Naive thymus-derived CD4-positive, alpha-beta T cell (primary cell): ENCODE data around the gene COL19A1. TPM values are rescaled to one million over a fixed set of nuclear protein-coding genes. Genes with fewer than 3 reads are reported as not detected.

Experiments used
- ATAC-seq: fragments of 150-1000 bp; cut with Tn5 transposase; 2 replicates; pipeline ENCODE4 v1.10.0; 2021; ENCODE audit warnings: mild to moderate bottlenecking, moderate library complexity
- CTCF ChIA-PET: fragments of 350-600 bp; sonication (Branson Sonifier 250); formaldehyde crosslinking; loops from one replicate; lab custom pipeline; 2021; ENCODE audit warnings: antibody characterized with exemption; lab: Charles Lee
- POLR2A ChIA-PET: fragments of 350-600 bp; sonication (Branson Sonifier 250); formaldehyde crosslinking; loops from one replicate; lab custom pipeline; 2021; ENCODE audit warnings: antibody characterized with exemption, inconsistent platforms; lab: Charles Lee
- DNase-seq, 9 donors: peaks; one replicate each; pipeline versions ENCODE4 v3.0.0 to v3.0.0-alpha.2; 2020 to 2022; ENCODE audit warnings: mixed read lengths in 1 of 9
- H3K27ac ChIP-seq: one replicate; pipeline ENCODE4 v1.7.0; 2013; ENCODE audit warnings: mild to moderate bottlenecking, low read depth, low read length, moderate library complexity
- H3K27me3 ChIP-seq, 2 donors: one replicate each; pipeline ENCODE4 v1.7.0; 2013; ENCODE audit warnings: low read length in 2 of 2, mild to moderate bottlenecking in 2 of 2, moderate library complexity in 2 of 2; ENCODE audit not compliant: control insufficient read depth in 2 of 2, insufficient read depth in 2 of 2
- H3K36me3 ChIP-seq, 3 experiments: 1 replicate in 2 of 3; 2 replicates in 1 of 3; pipeline ENCODE4 v1.7.0; 2013; ENCODE audit warnings: low read length in 3 of 3, mild to moderate bottlenecking in 3 of 3, moderate library complexity in 1 of 3; ENCODE audit not compliant: insufficient read depth in 3 of 3, control insufficient read depth in 2 of 3
- H3K4me1 ChIP-seq, 2 donors: one replicate each; pipeline ENCODE4 v1.7.0; 2013; ENCODE audit warnings: low read length in 2 of 2, mild to moderate bottlenecking in 2 of 2, moderate library complexity in 1 of 2; ENCODE audit not compliant: control insufficient read depth in 2 of 2, insufficient read depth in 2 of 2
- H3K4me3 ChIP-seq: 2 replicates; pipeline ENCODE4 v1.7.0; 2013; ENCODE audit warnings: mild to moderate bottlenecking, low read length
- H3K9me3 ChIP-seq, 3 experiments: 1 replicate in 2 of 3; 2 replicates in 1 of 3; pipeline ENCODE4 v1.7.0; 2013; ENCODE audit warnings: low read length in 3 of 3; ENCODE audit not compliant: control insufficient read depth in 2 of 3
- H3K27ac Mint-ChIP-seq, 9 donors: one replicate each; pipeline ENCODE4 v1.8.0; 2020 to 2022; ENCODE audit warnings: mixed read lengths in 9 of 9, mild to moderate bottlenecking in 8 of 9, moderate library complexity in 5 of 9, inconsistent platforms in 2 of 9
- H3K27me3 Mint-ChIP-seq, 5 donors: one replicate each; pipeline ENCODE4 v1.8.0; 2021 to 2022; ENCODE audit warnings: mixed read lengths in 5 of 5, mild to moderate bottlenecking in 1 of 5
- H3K36me3 Mint-ChIP-seq, 5 donors: one replicate each; pipeline ENCODE4 v1.8.0; 2020 to 2022; ENCODE audit warnings: mixed read lengths in 5 of 5, mild to moderate bottlenecking in 3 of 5, inconsistent platforms in 1 of 5
- H3K4me1 Mint-ChIP-seq, 7 donors: one replicate each; pipeline ENCODE4 v1.8.0; 2020 to 2022; ENCODE audit warnings: mixed read lengths in 7 of 7, mild to moderate bottlenecking in 3 of 7, inconsistent platforms in 1 of 7
- H3K4me3 Mint-ChIP-seq, 10 donors: one replicate each; pipeline ENCODE4 v1.8.0; 2020 to 2022; ENCODE audit warnings: mild to moderate bottlenecking in 10 of 10, mixed read lengths in 10 of 10, moderate library complexity in 6 of 10, inconsistent platforms in 2 of 10
- H3K9me3 Mint-ChIP-seq, 11 donors: one replicate each; pipeline ENCODE4 v1.8.0; 2020 to 2022; ENCODE audit warnings: mixed read lengths in 11 of 11, mild to moderate bottlenecking in 4 of 11, inconsistent platforms in 1 of 11, moderate library complexity in 1 of 11
- intact Hi-C, 2 donors: fragments of 100-400 bp; cut with micrococcal nuclease; formaldehyde crosslinking; loops; one replicate each; pipeline ENCODE4 v1.15.1; 2023
- polyA plus RNA-seq, 2 donors: library from polyadenylated mRNA; unstranded; fragments of 300-500 nt; fragmentation: Illumina TruSeq; gene quantifications; one replicate each; pipeline ENCODE4 v1.2.3, GENCODE V29; 2021
- total RNA-seq, 6 experiments: library from RNA in 5 of 6; stranded (reverse) in 5 of 6; gene quantifications; 1 replicate in 5 of 6; 2 replicates in 1 of 6; pipeline ENCODE4 v1.2.3 and lab custom pipeline; 2021 to 2026

COL19A1 gene
- total and polyA plus RNA-seq, 7 experiments from 2014 or later, result 0.02 to 1.3 (median 0.32) TPM; not detected in 2

DNA sequence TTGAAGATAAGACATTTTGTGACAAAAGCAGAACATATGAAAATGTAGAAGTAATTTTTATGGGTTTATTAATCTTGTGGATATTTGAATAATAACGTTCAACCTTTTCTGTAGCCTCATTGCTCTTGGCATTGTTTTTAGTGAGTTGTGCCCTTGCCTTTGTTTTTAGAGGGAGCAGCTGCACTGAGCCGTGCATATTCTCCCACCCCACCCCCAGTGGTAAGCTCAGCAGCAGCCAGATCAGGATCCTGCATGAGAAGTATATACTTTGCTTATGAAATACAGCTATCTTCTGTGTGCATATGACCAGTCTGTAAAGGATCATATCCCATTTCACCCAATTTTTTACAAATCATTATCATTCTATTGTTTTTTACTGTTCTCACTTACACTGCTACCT lies 252.3 kb downstream of the COL19A1 start:
- Mint-ChIP-seq H3K27me3 (peaks cover 6 to 16% (median 9%) of the 10 kb centered on the region in 5 donors), H3K4me3 (no peak overlapping the region), H3K9me3 (peaks cover 0 to under 1% (median 0%) of the 10 kb centered on the region in 11 donors), H3K36me3 (no peaks in the 10 kb centered on the region), H3K4me1 (no peaks in the 10 kb centered on the region), H3K27ac (no peak overlapping the region)
- ATAC-seq, result no peak
- no peak overlapping the region for H3K27ac ChIP-seq
- H3K9me3 ChIP-seq, result no peaks in the 10 kb centered on the region
- H3K27me3 ChIP-seq, result no peaks in the 10 kb centered on the region
- intact Hi-C loops, result no loop called here
- DNase-seq, result no peak
- H3K36me3 ChIP-seq, result no peaks in the 10 kb centered on the region
- no peak overlapping the region for H3K4me3 ChIP-seq
- POLR2A ChIA-PET, result no interaction called here
- H3K4me1 ChIP-seq, result no peaks in the 10 kb centered on the region
- CTCF ChIA-PET, result no interaction called here

DNA sequence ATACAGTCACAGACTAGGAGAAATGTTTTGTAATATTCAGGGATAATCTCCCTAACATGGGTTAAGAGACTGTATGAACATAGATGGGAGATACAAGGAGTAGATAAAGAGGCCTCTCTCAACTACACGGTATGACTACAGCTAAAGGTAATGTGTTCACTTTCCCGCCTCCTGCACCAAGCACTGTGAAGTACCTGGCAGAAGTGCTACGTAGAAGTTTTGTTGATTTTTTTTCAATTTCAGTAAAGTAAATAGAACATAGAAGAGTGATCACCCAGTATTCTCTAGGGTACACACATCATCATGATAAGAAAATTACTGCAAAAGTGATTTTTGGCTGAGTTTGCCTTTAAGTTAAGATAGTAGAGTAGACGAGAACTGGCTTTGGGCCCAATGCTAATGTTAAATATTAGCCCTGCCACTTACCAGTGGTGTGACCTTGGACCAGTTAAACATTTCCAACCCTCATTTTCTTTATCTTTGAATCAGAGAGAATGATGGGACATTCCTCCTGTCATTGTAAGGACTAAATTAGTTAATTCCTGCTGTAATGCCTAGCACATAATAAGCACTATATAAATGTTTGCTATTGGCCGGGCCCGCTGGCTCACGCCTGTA lies 253.0 kb downstream of the COL19A1 start:
- DNase-seq (no peak), ATAC-seq (no peak)
- Histone ChIP-seq H3K27ac (no peak overlapping the region), H3K36me3 (no peaks in the 10 kb centered on the region), H3K4me3 (no peak overlapping the region), H3K9me3 (no peaks in the 10 kb centered on the region), H3K27me3 (no peaks in the 10 kb centered on the region), H3K4me1 (no peaks in the 10 kb centered on the region)
- Mint-ChIP-seq H3K27ac (no peak overlapping the region), H3K4me3 (no peak overlapping the region), H3K36me3 (no peaks in the 10 kb centered on the region), H3K9me3 (peaks cover 0 to 1% (median 0%) of the 10 kb centered on the region in 11 donors), H3K27me3 (peaks cover 6 to 15% (median 9%) of the 10 kb centered on the region in 5 donors), H3K4me1 (no peaks in the 10 kb centered on the region)
- intact Hi-C loops, result no loop called here
- CTCF ChIA-PET, result no interaction called here
- POLR2A ChIA-PET, result no interaction called here

DNA sequence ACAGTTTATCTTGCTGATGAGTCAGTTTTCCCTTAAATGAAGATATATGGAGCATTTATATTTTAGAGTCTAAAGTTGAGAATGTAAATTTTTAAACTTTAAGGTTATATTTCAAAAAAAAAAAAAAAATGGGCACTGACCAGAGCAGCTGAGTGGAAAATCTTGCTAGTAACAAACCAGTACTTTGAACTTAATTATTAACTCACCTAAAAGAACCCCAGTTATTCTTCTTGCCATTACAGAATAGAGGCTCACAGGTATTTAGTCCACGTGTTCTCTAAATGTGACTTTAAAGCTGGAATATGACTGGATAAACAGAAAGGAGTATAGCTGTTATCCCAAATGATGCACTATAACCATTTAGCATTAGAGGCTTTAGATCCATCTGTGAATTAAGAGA lies 258.1 kb downstream of the COL19A1 start:
- Mint-ChIP-seq H3K27me3 (peaks cover 2 to 18% (median 8%) of the 10 kb centered on the region in 5 donors), H3K9me3 (peaks cover 0 to 1% (median 0%) of the 10 kb centered on the region in 11 donors), H3K4me3 (no peak overlapping the region), H3K27ac (no peak overlapping the region), H3K4me1 (no peaks in the 10 kb centered on the region), H3K36me3 (no peaks in the 10 kb centered on the region)
- POLR2A ChIA-PET, result no interaction called here
- ATAC-seq, result no peak
- Histone ChIP-seq H3K27ac (no peak overlapping the region), H3K27me3 (no peaks in the 10 kb centered on the region), H3K4me3 (no peak overlapping the region), H3K36me3 (no peaks in the 10 kb centered on the region), H3K9me3 (no peaks in the 10 kb centered on the region), H3K4me1 (no peaks in the 10 kb centered on the region)
- CTCF ChIA-PET, result no interaction called here
- intact Hi-C loops, result no loop called here
- DNase-seq, result no peak

DNA sequence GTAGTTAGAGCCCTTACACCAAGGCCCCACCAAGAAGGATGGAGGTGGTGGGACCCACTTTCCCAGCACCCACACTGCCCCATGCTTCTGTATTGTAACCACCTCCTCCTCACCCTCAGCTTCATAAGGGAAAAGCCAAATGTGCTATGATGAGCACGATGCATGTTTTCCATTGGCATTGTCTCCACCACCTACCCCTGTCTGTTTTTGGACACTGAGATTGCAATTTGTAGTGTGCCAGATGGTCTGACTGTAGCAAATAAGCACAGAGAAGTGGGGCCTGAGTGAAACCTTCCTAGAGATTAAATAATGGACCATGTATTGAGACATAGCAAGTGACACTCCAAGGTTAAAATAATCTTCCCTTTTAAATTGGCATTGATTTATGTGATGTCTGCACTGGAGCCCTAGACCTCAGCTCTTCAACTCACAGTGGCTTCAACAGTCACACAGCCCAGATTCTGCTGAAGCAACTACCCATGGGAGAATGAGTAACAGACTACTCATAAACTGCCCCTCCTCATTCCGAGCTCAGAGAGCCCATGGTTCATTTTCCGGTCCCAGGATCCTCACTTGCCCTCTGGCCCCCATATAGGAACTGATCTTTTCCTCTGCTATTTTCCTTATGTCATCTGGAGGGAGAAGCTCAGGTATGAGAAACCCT lies 258.7 kb downstream of the COL19A1 start:
- no peaks in the 10 kb centered on the region for H3K4me1 Mint-ChIP-seq
- H3K9me3 ChIP-seq, result no peaks in the 10 kb centered on the region

DNA sequence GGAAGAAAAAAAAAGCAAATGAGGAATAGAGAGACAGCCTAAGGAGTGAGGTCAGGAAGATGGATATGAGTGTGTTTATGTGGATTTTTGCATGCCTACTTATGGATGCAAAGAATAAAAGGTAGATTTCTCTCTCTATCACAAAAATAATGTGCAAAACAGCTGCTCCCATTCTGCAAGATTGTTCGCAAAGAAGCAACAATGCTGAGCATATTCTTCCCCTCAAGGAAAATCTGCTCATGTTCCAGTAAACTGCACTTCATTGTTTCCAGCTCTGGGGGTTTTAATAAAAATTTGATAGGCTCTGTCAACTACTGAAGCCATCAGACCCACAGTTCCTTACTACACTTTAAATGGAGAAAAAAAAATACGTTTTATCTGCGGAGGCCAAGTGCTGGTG lies 259.2 kb downstream of the COL19A1 start:
- no peaks in the 10 kb centered on the region for H3K9me3 ChIP-seq
- H3K4me1 Mint-ChIP-seq, result no peaks in the 10 kb centered on the region
- H3K27me3 Mint-ChIP-seq, result peaks cover 0 to 18% (median 11%) of the 10 kb centered on the region in 5 donors
- no peak overlapping the region for H3K27ac ChIP-seq
- no peaks in the 10 kb centered on the region for H3K36me3 ChIP-seq
- no peaks in the 10 kb centered on the region for H3K36me3 Mint-ChIP-seq
- H3K9me3 Mint-ChIP-seq, result peaks cover 0 to 1% (median 0%) of the 10 kb centered on the region in 11 donors
- CTCF ChIA-PET, result no interaction called here
- H3K27me3 ChIP-seq, result no peaks in the 10 kb centered on the region
- ATAC-seq (no peak), DNase-seq (no peak)
- POLR2A ChIA-PET, result no interaction called here
- intact Hi-C loops, result no loop called here
- no peak overlapping the region for H3K27ac Mint-ChIP-seq
- no peaks in the 10 kb centered on the region for H3K4me1 ChIP-seq
- no peak overlapping the region for H3K4me3 Mint-ChIP-seq
- no peak overlapping the region for H3K4me3 ChIP-seq

More for the DNA sequence above, 258.7 kb downstream of the COL19A1 start:
- no peaks in the 10 kb centered on the region for H3K36me3 ChIP-seq
- ATAC-seq (no peak), DNase-seq (no peak)
- no peak overlapping the region for H3K27ac Mint-ChIP-seq
- H3K4me3 ChIP-seq, result no peak overlapping the region
- H3K27me3 ChIP-seq, result no peaks in the 10 kb centered on the region
- ChIA-PET CTCF (no interaction called here), POLR2A (no interaction called here)
- no peak overlapping the region for H3K27ac ChIP-seq
- no peak overlapping the region for H3K4me3 Mint-ChIP-seq
- intact Hi-C loops, result no loop called here
- peaks cover 0 to 1% (median 0%) of the 10 kb centered on the region in 11 donors for H3K9me3 Mint-ChIP-seq
- H3K36me3 Mint-ChIP-seq, result no peaks in the 10 kb centered on the region
- peaks cover 2 to 23% (median 9%) of the 10 kb centered on the region in 5 donors for H3K27me3 Mint-ChIP-seq
- H3K4me1 ChIP-seq, result no peaks in the 10 kb centered on the region

DNA sequence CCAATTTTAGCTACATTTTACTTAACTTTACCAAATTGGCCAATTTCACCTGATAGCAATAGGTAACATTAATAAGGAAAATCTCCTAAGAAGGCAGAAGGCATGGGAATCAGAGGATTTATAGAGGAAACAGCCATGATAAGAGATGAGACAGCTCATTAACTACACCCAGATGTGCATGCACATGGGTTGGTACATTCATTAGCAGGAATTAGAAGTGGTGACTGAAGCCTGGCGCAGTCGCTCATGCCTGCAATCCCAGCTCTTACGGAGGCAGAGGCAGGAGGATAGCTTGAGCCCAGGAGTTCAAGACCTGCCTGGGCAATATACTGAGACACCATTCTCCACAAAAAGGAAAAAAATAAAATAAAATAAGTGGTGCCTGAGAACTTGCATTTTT lies 263.0 kb downstream of the COL19A1 start:
- H3K4me3 Mint-ChIP-seq, result no peak overlapping the region
- H3K4me1 Mint-ChIP-seq, result no peaks in the 10 kb centered on the region
- CTCF ChIA-PET, result no interaction called here
- no peaks in the 10 kb centered on the region for H3K36me3 Mint-ChIP-seq
- Histone ChIP-seq H3K27ac (no peak overlapping the region), H3K9me3 (no peaks in the 10 kb centered on the region), H3K27me3 (no peaks in the 10 kb centered on the region), H3K4me3 (no peak overlapping the region), H3K4me1 (no peaks in the 10 kb centered on the region), H3K36me3 (no peaks in the 10 kb centered on the region)
- intact Hi-C loops, result no loop called here
- no peaks in the 10 kb centered on the region for H3K9me3 Mint-ChIP-seq
- ATAC-seq (no peak), DNase-seq (no peak)
- H3K27me3 Mint-ChIP-seq, result peaks cover 0 to 18% (median 11%) of the 10 kb centered on the region in 5 donors
- POLR2A ChIA-PET, result no interaction called here
- H3K27ac Mint-ChIP-seq, result no peak overlapping the region

DNA sequence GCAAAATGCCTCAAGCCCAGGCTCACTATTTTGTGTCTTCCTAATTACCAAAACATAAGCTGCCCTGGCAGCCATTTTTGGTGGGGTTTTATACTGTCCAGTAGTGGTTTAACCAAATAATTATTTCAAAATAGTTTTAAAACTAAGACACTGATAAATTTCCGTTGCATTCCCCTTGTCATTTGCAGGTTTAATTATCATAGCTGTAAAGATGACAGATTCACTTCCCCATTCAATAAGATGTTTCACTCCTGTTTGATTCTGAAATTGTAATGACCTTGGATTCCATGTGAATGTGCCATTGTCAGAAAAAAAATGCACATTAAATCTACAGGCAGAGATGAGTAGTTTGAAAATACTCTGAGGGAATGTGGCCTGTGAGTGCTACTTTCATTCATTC lies 264.5 kb downstream of the COL19A1 start:
- ChIA-PET POLR2A (no interaction called here), CTCF (no interaction called here)
- no peak for ATAC-seq
- Histone ChIP-seq H3K27me3 (no peaks in the 10 kb centered on the region), H3K27ac (no peak overlapping the region), H3K4me3 (no peak overlapping the region), H3K36me3 (no peaks in the 10 kb centered on the region), H3K4me1 (no peaks in the 10 kb centered on the region), H3K9me3 (no peaks in the 10 kb centered on the region)
- H3K27me3 Mint-ChIP-seq, result peaks cover 0 to 9% (median 4%) of the 10 kb centered on the region in 5 donors
- no peak for DNase-seq
- H3K36me3 Mint-ChIP-seq, result no peaks in the 10 kb centered on the region
- H3K27ac Mint-ChIP-seq, result no peak overlapping the region
- no peaks in the 10 kb centered on the region for H3K4me1 Mint-ChIP-seq
- no peak overlapping the region for H3K4me3 Mint-ChIP-seq
- no peaks in the 10 kb centered on the region for H3K9me3 Mint-ChIP-seq
- intact Hi-C loops, result no loop called here
